IMR-90 (cell line): ENCODE data around the gene COG2. TPM values are rescaled to one million over a fixed set of nuclear protein-coding genes. Genes with fewer than 3 reads are reported as not detected.

Experiments used
- ATAC-seq: fragments of 200-7000 bp; cut with Tn5 transposase; 2 replicates; pipeline ENCODE4 v1.9.1; 2020; ENCODE audit warnings: low read depth, mild to moderate bottlenecking, moderate library complexity
- BruUV-seq: library from RNA; stranded (reverse); fragments of 400-500 nt; replicated peaks from 2 replicates; lab custom pipeline; 2021; lab: Mats Ljungman, UMichigan
- CTCF ChIA-PET: fragments of 300-600 bp; formaldehyde crosslinking; extraction: SDS; loops from one replicate; lab custom pipeline; 2021; ENCODE audit warnings: antibody characterized with exemption; lab: Yijun Ruan, JAX
- POLR2A ChIA-PET: fragments of 300-600 bp; sonication (Branson Sonifier 250); formaldehyde crosslinking; loops from one replicate; lab custom pipeline; 2022; ENCODE audit warnings: antibody characterized with exemption; ENCODE audit not compliant: unreplicated experiment; lab: Charles Lee
- DNase-seq: peaks from one replicate; pipeline ENCODE4 v3.0.0; 2013
- H2AFZ ChIP-seq: replicated peaks from 2 replicates; pipeline ENCODE3; 2013; ENCODE audit warnings: low read length, mild to moderate bottlenecking; ENCODE audit not compliant: poor library complexity
- H2AK5ac ChIP-seq: 2 replicates; pipeline ENCODE4 v1.6.1; 2013; ENCODE audit warnings: low read depth, low read length, inconsistent platforms
- H2AK9ac ChIP-seq: replicated peaks from 2 replicates; pipeline ENCODE3; 2013; ENCODE audit warnings: mild to moderate bottlenecking, low read depth, low read length, moderate library complexity; ENCODE audit not compliant: poor library complexity
- H2BK120ac ChIP-seq: 2 replicates; pipeline ENCODE4 v1.6.1; 2013; ENCODE audit warnings: low read depth, low read length, inconsistent platforms
- H2BK15ac ChIP-seq: 3 replicates; pipeline ENCODE4 v1.6.1; 2013; ENCODE audit warnings: low read depth, low read length, inconsistent platforms
- H2BK20ac ChIP-seq: 2 replicates; pipeline ENCODE4 v1.6.1; 2013; ENCODE audit warnings: low read depth, mild to moderate bottlenecking, inconsistent platforms, low read length, moderate library complexity
- H2BK5ac ChIP-seq: 2 replicates; pipeline ENCODE4 v1.6.1; 2013; ENCODE audit warnings: mild to moderate bottlenecking, low read depth, low read length, inconsistent platforms; ENCODE audit not compliant: poor library complexity, severe bottlenecking
- H3K14ac ChIP-seq: replicated peaks from 2 replicates; pipeline ENCODE4 v1.6.1; 2013; ENCODE audit warnings: low read depth, low read length, inconsistent platforms
- H3K18ac ChIP-seq: 2 replicates; pipeline ENCODE4 v1.6.1; 2013; ENCODE audit warnings: low read depth, low read length, control low read depth
- H3K23ac ChIP-seq: 2 replicates; pipeline ENCODE4 v1.6.1; 2013; ENCODE audit warnings: low read depth, low read length, inconsistent platforms
- H3K27ac ChIP-seq: 2 replicates; pipeline ENCODE4 v1.5.1; 2013; ENCODE audit warnings: mild to moderate bottlenecking, control low read depth, low read length; ENCODE audit not compliant: insufficient read depth
- H3K27me3 ChIP-seq: 2 replicates; pipeline ENCODE4 v1.6.1; 2013; ENCODE audit warnings: low read length; ENCODE audit not compliant: control insufficient read depth, insufficient read depth
- H3K36me3 ChIP-seq: 2 replicates; pipeline ENCODE4 v1.6.1; 2013; ENCODE audit warnings: low read length, mixed read lengths; ENCODE audit not compliant: control insufficient read depth, insufficient read depth
- H3K4ac ChIP-seq: 2 replicates; pipeline ENCODE4 v1.6.1; 2013; ENCODE audit warnings: low read depth, low read length, inconsistent platforms
- H3K4me1 ChIP-seq: 2 replicates; pipeline ENCODE4 v1.6.1; 2013; ENCODE audit warnings: low read length, mixed read lengths; ENCODE audit not compliant: control insufficient read depth, insufficient read depth
- H3K4me2 ChIP-seq: 2 replicates; pipeline ENCODE4 v1.6.1; 2013; ENCODE audit warnings: low read depth, mild to moderate bottlenecking, control low read depth, low read length, moderate library complexity
- H3K4me3 ChIP-seq: 2 replicates; pipeline ENCODE4 v1.5.1; 2013; ENCODE audit warnings: low read depth, mild to moderate bottlenecking, control low read depth, low read length, moderate library complexity; ENCODE audit not compliant: insufficient read depth
- H3K56ac ChIP-seq: 2 replicates; pipeline ENCODE4 v1.6.1; 2013; ENCODE audit warnings: low read length, inconsistent platforms; ENCODE audit not compliant: insufficient read depth; ENCODE audit errors: extremely low read depth
- H3K79me1 ChIP-seq, 2 experiments: 2 replicates each; pipeline ENCODE4 v1.6.1; 2013; ENCODE audit warnings: low read length in 2 of 2, inconsistent platforms in 1 of 2, low read depth in 1 of 2
- H3K9ac ChIP-seq: 2 replicates; pipeline ENCODE4 v1.6.1; 2013; ENCODE audit warnings: low read depth, low read length, control low read depth
- H3K9me1 ChIP-seq: 2 replicates; pipeline ENCODE4 v1.6.1; 2013; ENCODE audit warnings: low read length, inconsistent platforms; ENCODE audit not compliant: insufficient read depth
- H3K9me3 ChIP-seq: 2 replicates; pipeline ENCODE4 v1.6.1; 2013; ENCODE audit warnings: low read length; ENCODE audit not compliant: control insufficient read depth, insufficient read depth
- H4K20me1 ChIP-seq: 2 replicates; pipeline ENCODE4 v1.6.1; 2013; ENCODE audit warnings: low read length, inconsistent platforms; ENCODE audit not compliant: insufficient read depth
- H4K5ac ChIP-seq: 2 replicates; pipeline ENCODE4 v1.6.1; 2013; ENCODE audit warnings: mild to moderate bottlenecking, low read depth, low read length, control low read depth
- H4K8ac ChIP-seq, 2 experiments: 2 replicates each; pipeline ENCODE4 v1.6.1; 2013; ENCODE audit warnings: low read depth in 2 of 2, low read length in 2 of 2, control low read depth in 1 of 2, inconsistent platforms in 1 of 2
- H4K91ac ChIP-seq: 2 replicates; pipeline ENCODE4 v1.6.1; 2013; ENCODE audit warnings: low read depth, low read length, inconsistent platforms; ENCODE audit not compliant: insufficient read depth
- CEBPB ChIP-seq: IDR thresholded peaks from 2 replicates; pipeline ENCODE4 v1.6.1; 2012; ENCODE audit warnings: low read depth, low read length, improper control_type of control experiment
- CTCF ChIP-seq: conservative IDR thresholded peaks from 2 replicates; pipeline ENCODE4 v1.5.1; 2012; ENCODE audit warnings: mild to moderate bottlenecking, low read depth, low read length, improper control_type of control experiment
- ELK1 ChIP-seq: fragments of 150-350 bp; IDR thresholded peaks from 2 replicates; pipeline ENCODE4 v1.6.1; 2016; ENCODE audit warnings: low read depth, mild to moderate bottlenecking, low read length, moderate library complexity, borderline replicate concordance
- RAD21 ChIP-seq: IDR thresholded peaks from 2 replicates; pipeline ENCODE4 v1.6.1; 2012; ENCODE audit warnings: low read length, improper control_type of control experiment
- RCOR1 ChIP-seq: IDR thresholded peaks from 2 replicates; pipeline ENCODE4 v1.6.1; 2012; ENCODE audit warnings: mild to moderate bottlenecking, low read length, improper control_type of control experiment; ENCODE audit not compliant: insufficient replicate concordance
- RFX5 ChIP-seq: IDR thresholded peaks from 2 replicates; pipeline ENCODE4 v1.8.0; 2012; ENCODE audit warnings: low read depth, mild to moderate bottlenecking, low read length, moderate library complexity
- USF2 ChIP-seq: fragments of 150-350 bp; IDR thresholded peaks from 2 replicates; pipeline ENCODE4 v1.6.1; 2017; ENCODE audit warnings: mild to moderate bottlenecking, antibody characterized with exemption, low read length, low read depth
- WGBS, 2 experiments: methylation state at CpG; one replicate each; pipeline versions ENCODE4 v1.1.5 to v1.1.7; 2013; ENCODE audit warnings: missing lambda C conversion rate in 2 of 2; ENCODE audit not compliant: insufficient read length in 1 of 2; ENCODE audit errors: extremely low coverage in 2 of 2; 5-methylcytosine and 5-hydroxymethylcytosine counted together
- dilution Hi-C: fragments of 300-500 bp; cut with HindIII; formaldehyde crosslinking; loops from one replicate; pipeline ENCODE4 v1.14.3; 2018; ENCODE audit warnings: low sequenced_read_pairs; ENCODE audit not compliant: unreplicated experiment
- in situ Hi-C: fragments of 300-500 bp; cut with MboI; formaldehyde crosslinking; loops from 3 replicates; pipeline ENCODE4 v1.14.3; 2019; ENCODE audit warnings: low sequenced_read_pairs, inconsistent platforms, mixed read lengths
- intact Hi-C: fragments of 100-400 bp; cut with micrococcal nuclease; formaldehyde crosslinking; loops from 2 replicates; pipeline ENCODE4 v1.10.0; 2022
- polyA plus RNA-seq, 3 experiments: library from polyadenylated mRNA; depleted of rRNA; stranded (reverse); fragments of >200 nt; gene quantifications; 2 replicates each; pipeline ENCODE4 v1.2.3, GENCODE V29; 2012; ENCODE audit warnings: low replicate concordance in 1 of 3
- total RNA-seq: library from RNA; depleted of rRNA; stranded (reverse); fragments of >200 nt; gene quantifications from 2 replicates; pipeline ENCODE4 v1.2.3, GENCODE V29; 2012

The COG2 gene
- total and polyA plus RNA-seq, 2 of the 4 experiments (the other 2 are of a cell fraction), result 9.1 to 16.7 TPM

- no peak overlapping the region for H3K14ac ChIP-seq
- no peak for ATAC-seq
- no peak overlapping the region for H3K23ac ChIP-seq
- no peak overlapping the region for H2AK9ac ChIP-seq
- H3K18ac ChIP-seq, result no peak overlapping the region
- H2AFZ ChIP-seq, result no peak overlapping the region
- H3K36me3 ChIP-seq, result peaks cover 35% of the 10 kb centered on the region
- no peak overlapping the region for H2BK120ac ChIP-seq
- no peaks in the 10 kb centered on the region; the same call in 1 of the 2 replicates for H4K20me1 ChIP-seq
- no peak overlapping the region for H3K9ac ChIP-seq
- H3K79me1 ChIP-seq, result no peaks in the 10 kb centered on the region
- no peak overlapping the region for H2BK5ac ChIP-seq
- H3K9me1 ChIP-seq, result no peaks in the 10 kb centered on the region
- H3K56ac ChIP-seq, result no peak overlapping the region
- intact Hi-C loops (no loop called here), in situ Hi-C loops (no loop called here), dilution Hi-C loops (no loop called here)
- H3K4me3 ChIP-seq, result no peak overlapping the region
- H2BK20ac ChIP-seq, result no peak overlapping the region
- no peak for DNase-seq
- H3K4me2 ChIP-seq, result no peak overlapping the region
- no peaks in the 10 kb centered on the region for H3K9me3 ChIP-seq
- no peak overlapping the region for H4K91ac ChIP-seq
- H3K27me3 ChIP-seq, result no peaks in the 10 kb centered on the region
- H3K27ac ChIP-seq, result no peak overlapping the region
- CTCF ChIA-PET, result interaction anchor here (1.6 kb wide), 1 partner anchor 42 kb away, joined by 4 read pairs; no protein-coding TSS in a partner anchor
- H2BK15ac ChIP-seq, result no peak overlapping the region
- H4K5ac ChIP-seq, result no peak overlapping the region
- H3K4ac ChIP-seq, result no peak overlapping the region
- no peak overlapping the region for H4K8ac ChIP-seq
- 88% methylated on average over 1 of the region's 6 CpGs; no CpG with 5 or more reads in 1 of the 2 experiments for WGBS, 2 experiments
- H3K4me1 ChIP-seq, result peaks cover 2% of the 10 kb centered on the region; the same call in 1 of the 2 replicates
- POLR2A ChIA-PET, result no interaction called here
- TF ChIP-seq ELK1 (no peak), USF2 (no peak), RFX5 (no peak), RCOR1 (no peak), CTCF (no peak), RAD21 (no peak), CEBPB (no peak)
- BruUV-seq, result no TSS peak
- H2AK5ac ChIP-seq, result no peak overlapping the region
These were observed 50.9 kb downstream of the COG2 start for GRCh38 chr1:230693221-230693620.
